Stimulated activated CD4-positive, alpha-beta T cell treated with anti-CD3 and anti-CD28 coated beads, Interleukin-4, amount 100 ng/mL, for 1 hour (primary cell): ENCODE data around the gene PRLH.

Source experiments
- DNase-seq: peaks from one replicate; pipeline ENCODE4 v3.0.0-alpha.2; 2020

The PRLH gene

DNA sequence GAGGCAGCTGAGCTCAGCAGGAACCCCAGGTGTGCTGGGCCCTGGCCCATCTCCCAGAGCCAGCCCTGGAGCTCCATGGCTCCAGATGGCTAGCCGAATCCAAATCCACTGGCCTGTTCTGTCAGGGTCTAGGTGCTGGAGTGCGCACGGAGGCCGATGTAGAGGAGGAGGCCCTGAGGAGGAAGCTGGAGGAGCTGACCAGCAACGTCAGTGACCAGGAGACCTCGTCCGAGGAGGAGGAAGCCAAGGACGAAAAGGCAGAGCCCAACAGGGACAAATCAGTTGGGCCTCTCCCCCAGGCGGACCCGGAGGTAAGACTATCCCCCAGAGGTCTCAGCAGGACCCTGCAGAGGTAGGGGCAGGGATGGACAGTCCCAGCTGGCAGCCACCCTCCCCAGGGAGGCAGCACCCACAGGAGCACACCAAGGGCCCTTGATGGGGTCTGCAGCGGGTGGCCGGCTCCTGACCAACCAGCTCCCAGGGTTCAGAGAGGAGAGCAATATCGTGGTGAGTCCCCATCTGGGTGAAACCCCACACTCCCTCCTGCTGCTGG lies 26.1 kb upstream of the PRLH start:
- no peak for DNase-seq

DNA sequence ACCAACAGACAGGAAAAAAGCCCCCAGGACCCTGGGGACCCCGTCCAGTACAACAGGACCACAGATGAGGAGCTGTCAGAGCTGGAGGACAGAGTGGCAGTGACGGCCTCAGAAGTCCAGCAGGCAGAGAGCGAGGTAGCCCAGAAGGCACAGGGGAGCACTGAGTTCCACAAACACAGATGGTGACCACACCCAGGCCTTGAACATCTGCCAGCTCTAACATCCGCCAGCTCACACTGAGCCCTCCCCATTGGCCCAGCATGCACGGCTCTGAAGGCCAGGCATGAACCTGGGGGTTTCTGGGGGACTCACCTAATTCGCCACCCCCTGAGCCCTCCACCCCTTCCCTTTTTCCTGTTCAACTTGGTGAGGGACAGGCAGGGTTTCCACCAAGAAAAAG lies 25.6 kb upstream of the PRLH start:
- no peak for DNase-seq

DNA sequence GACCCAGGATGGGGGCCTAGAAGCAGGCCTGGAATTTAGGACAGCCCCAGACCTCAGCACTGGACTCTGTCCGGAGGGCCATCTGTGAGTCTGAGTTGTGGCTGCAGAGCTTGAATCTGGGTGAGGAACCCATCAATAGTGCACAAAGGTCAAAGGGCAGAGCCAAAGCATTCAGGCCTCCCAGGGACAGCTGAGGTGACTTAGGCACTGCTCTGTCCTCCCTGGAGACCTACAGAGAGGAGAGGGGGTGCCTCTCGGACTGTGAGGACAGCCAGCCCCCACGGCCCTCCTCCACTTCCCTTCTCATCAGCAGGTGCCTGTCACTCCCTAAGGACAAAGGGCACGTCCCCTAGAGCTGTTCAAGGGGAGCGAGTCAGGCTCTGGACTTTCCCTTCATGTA lies 25.1 kb upstream of the PRLH start:
- no peak for DNase-seq

DNA sequence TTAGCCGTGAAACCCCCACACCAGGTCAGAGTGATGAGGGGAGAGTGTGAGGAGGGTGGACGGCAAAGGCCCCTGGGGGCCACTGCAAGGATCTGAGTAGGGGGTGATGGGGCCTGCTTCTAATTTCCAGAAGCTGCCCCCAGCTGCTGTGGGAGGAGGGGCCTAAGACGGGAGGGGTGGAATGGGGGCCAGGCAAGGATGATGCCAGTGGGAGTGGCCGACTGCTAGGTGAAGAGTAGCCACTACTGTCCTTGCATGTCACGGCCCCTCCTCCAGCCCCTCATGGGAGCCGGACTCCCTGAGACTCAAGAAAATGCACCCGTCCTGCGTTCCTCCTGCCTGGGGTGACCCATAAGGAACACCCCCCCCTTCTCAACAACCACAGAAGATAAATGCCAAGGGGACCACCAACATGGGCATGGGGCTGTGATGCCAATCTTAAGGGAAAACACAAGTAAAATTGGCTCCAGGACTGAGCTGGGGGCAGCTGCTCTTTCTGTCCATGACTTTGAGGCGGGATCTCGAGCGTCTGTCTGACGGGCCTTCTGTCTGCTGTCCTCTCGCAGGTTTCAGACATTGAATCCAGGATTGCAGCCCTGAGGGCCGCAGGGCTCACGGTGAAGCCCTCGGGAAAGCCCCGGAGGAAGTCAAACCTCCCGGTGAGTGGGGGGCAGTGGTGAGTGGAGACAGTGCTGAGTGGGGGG lies 24.2 kb upstream of the PRLH start:
- no peak for DNase-seq

DNA sequence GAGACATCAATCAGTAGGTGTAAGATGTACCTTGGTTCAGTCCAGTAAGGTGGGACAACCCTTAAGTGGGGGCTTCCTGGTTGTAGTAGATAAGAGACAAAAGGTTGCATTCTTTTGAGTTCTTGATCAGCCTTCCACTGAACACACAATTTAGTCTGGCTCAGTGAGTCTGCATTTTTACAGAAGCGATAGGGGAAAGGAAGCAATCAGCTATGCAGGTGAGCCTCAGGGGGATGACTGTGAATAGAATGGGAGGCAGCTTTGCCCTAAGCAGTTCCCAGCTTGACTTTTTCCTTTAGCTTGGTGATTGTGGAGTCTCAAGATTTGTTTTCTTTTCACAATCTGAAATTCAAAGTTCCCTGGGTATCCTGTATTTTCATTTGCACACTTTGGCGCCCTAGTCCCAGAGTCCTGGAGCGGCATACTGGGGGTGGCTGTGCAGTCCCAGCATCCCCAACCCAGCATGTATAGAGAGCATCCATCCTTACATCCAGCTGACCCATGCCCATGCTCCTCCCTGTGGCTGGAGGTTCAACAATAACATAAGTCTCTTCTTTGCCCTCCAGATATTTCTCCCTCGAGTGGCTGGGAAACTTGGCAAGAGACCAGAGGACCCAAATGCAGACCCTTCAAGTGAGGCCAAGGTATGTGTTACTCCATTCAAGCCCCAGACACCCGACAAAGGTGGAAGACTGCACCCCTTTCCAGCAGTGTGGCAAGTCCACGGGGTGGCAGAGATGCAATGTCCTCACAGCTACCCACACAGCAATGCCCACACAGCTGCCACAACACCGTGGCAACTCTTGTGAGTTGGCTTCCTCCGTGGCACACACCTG lies 20.1 kb upstream of the PRLH start:
- DNase-seq = no peak

DNA sequence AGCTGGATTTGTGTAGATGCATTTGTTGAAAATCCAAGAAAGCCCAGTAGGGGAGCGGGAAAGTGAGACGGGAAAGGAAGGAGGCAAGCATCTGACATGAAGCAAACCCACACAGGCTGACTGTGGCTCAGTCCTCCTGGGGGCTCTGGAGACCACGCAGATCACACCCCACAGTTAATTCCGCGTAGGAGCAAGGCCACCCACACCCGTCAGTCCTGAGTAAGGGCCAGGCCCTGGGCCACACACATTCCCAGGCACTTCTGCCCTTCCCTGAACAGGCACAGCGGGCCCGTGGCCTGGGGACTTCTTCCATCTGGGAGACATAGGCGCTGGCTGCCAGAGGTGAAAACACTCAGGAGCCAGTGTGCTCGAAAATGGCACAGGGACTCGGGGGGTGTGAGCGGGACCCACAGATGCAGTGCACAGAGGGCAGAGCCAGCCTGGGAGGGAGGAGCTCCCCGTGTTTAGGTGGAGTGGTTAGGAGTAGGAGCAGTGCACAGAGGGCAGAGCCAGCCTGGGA lies 19.4 kb upstream of the PRLH start:
- DNase-seq = no peak

DNA sequence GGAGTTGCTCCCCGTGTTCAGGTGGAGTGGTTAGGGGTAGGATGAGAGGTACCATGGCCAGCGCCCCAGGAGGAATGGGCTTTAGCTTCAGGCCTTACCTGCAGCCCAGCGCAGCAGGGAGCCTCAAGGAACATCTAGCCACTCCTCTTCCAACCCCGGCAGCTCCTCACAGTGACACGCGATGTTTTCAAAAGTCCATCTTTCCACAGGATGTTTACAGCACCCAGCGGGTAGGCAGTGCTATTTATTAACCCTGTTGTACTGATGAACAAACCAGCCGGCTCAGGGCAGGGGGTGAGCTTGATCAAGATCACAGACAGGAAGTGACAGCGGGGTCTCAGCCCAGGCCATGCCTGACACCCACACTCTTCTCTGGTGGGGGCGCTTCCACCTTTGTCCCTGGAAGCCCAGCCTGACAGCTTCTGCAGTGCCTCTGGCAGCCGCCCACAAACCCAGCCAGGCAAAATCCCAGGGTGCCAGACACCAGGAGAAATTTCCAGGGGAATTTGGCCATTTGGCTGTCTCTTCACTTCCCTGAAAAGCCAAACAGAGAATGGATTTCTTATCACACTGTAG lies 18.4 kb upstream of the PRLH start:
- DNase-seq = no peak

DNA sequence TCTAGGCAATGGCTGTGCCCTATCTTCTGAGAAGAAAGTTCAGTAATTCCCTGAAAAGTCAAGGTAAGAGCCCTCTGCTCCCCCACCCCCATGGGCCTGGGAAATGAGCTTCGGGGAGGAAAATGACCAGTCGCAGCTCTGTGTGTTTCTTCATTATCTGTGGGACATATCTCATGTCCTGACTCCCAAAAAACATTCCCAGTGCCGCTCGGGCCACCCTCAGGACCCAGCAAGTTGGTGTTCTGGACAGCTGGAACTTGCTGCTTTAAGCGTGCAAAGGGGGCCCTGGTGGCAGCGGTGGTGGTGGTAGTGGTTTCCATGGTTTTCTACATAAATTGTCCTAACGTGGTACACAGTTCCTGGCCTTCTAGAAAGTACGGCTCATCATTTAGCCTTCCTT lies 17.2 kb upstream of the PRLH start:
- no peak for DNase-seq

DNA sequence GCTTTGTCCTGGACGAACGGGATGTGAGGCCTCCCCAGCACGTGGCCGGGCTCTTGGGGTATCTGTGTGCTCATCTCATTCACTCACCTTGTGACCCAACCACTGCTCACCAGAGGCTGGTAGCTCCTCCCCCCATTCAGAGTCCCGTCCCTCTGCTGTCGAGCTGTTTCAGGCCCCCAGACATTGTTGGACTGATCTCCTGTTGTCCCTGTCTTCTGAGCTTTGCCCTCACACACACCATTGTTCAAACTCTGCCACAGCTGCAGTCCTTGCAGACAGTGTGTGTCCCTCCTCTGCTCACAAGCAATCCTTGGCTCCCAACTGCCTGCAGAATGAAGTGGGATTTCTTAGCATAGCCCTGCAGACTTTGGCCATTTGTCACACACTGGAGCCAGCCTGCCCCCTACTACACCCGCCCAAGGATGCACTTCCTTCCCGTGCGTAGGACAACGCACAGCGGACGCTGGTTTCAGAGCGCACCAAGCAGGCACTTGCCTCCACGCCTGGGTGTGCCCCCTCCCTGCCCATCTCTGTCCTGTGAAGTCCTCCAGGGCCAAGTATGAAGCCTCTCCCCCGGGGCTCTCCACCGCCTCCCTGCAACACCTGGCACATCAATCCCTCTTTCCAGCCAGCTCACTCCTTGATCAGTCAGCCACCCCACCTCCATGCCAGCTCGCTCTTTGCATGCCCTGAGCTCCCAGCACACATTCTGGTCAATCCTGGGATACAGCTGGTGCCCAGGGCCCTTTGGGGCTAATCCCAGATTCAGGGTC lies 16.5 kb upstream of the PRLH start:
- DNase-seq = no peak

DNA sequence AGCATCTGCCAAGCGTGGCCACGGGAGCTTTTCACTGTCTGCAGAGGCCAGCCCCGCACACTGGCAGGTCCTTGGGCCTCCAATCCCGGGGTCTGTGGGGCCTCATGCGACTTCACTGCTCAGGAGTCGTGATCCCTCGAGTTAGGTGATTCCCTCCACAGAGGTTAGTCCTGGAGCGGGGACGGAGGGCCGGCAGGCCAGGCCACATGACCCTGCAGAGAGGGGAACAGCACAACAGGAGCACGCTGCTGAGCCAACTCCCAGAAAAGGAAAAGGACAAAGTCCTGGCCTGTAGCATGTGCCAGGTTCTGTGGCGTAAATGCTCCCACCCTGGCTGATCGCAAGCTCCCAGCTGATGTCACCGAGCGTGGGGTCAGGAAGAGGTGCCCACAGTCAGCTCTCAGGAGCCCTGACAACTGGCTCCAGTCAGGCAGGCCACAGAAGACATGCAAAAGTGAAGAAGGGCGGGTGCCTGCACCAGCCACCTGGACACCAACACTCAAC lies 15.3 kb upstream of the PRLH start:
- DNase-seq = no peak

DNA sequence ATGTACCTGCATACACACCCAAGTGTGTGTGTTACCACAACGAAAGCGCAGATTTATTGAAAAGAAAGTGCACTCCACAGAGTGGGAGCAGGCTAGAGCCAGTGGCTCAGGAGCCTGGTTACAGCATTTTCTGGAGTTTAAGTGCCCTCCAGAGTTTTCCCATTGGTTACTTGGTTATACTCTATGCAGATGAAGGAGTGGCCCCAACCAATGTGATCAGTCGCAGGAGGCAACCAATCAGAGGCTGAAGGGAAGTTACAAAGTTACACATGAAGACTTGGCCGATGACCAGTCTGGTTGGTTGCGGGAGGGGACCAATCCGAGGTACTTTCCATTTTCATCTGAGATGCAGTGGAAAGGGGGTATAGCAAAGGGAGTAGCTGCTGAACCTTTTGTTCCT lies 13.5 kb upstream of the PRLH start:
- no peak for DNase-seq

DNA sequence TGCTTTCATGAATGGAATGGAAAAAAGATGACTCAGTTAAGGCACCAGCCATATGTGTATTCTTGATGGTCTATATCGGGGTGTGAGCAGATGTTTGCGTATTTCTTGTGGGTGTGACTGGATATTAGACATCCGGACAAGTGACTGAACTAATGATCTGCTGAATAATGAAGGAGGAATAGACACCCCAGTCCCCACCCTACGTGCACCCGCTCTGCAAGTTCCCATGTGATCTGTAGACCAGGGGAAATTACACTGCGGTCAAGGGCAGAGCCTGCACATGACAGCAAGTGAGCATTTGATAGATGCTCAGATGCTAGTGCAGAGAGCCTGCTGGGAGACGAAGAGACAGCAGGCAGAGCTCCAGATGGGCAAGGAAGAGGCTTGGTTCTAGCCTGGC lies 12.4 kb upstream of the PRLH start:
- no peak for DNase-seq

DNA sequence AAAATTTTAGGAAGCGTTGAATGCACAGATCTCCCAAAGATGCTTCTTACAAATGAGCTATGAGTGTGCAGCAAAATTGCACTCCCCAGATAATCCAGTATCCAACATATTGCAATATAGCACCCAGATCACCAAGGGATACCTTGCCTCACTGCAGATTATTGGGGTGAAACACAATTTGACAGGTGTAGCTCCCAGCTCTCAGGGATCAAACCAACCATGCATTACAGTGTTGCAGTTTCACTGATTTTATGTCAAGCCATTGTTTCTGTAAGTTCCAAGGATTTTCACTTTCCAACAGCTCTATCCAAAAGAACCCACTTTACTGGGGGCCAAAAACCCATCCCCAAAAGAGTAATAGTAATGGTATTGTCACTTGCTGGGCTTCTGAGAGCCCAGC lies 10.8 kb upstream of the PRLH start:
- no peak for DNase-seq

DNA sequence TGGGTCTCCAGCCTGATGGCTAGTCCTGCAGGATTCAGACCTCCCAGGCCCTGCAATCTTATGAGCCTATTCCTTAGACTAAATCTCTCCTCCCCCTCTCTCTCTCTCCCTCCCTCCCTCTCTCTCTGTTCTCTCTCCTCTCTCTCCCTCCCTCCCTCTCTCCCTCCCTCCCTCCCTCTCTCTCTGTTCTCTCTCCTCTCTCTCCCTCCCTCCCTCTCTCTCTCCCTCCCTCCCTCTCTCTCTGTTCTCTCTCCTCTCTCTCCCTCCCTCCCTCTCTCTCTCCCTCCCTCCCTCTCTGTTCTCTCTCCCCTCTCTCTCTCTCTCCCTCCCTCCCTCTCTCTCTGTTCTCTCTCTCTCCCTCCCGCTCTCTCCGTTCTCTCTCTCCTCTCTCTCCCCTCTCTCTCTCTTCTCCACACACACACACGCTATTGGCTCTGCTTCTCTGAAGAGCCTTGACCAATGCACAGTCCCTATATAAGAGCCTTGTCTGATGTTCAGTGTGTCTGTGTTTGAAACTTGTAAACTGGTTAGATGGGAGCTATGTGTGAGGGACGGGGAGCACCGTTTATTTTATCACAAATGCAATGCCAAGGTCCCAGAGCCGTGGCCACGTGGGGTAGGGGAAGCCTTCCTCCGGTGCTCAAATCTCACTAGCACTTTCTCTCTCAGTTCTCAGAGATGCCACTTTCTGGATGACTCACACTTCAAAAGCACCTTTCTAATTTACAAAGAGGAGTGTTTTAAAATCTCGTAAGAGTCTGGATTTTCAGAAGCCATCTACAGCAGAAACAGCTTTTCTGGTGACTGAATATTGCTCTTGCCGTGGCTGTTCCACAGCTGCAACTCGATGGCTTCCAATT lies 9.4 kb upstream of the PRLH start:
- DNase-seq = peak; percentile 58

DNA sequence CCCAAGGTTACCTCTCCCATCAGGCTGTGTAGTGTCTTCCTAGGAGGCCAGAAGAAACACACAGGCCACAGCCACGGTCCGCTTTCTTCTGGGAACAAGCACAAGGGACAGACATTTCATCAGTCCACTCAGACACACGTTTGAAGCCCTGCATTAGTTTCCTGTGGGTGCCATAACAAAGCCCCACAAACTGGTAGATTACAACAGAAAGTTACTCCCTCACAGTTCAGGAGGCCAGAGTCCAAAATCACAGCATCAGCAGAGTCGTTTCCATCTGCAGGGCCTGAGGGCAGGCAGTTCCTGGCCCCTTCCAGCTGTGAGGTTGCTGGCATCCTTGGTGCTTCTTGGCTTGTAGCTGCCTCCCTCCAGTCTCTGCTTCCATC lies 8.8 kb upstream of the PRLH start:
- no peak for DNase-seq

DNA sequence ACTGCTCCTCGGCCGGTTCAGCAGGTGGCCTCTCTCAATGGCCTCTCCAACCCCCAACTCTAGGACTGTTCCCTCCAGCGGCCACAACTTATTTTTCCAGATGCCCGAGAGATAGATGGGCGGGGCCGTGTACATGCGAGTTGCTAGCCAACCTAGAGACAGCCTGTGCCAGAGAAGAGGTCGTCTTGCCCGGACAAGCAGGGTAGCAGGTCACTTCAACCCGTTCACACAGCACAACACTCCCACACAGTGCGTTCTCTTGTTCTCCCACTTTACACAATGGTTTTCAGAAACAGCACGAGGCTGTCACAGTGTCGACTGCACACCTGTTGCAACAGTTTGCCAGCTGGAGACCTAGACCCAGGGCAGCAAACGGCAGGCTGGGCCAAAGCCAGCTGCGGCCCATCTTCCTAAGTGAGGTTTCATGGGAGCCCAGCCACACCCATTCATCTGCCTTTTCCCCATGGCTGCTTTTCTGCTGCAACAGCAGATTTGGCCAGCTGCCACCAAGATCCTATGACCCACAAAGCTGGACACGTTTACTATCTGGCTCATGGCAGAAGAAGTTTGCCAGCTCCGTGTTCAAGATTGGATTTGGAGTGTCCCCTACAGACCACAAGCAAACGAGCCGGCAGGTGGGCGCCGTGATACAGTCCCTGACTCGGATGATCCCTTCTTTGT lies 7.3 kb upstream of the PRLH start:
- no peak for DNase-seq

DNA sequence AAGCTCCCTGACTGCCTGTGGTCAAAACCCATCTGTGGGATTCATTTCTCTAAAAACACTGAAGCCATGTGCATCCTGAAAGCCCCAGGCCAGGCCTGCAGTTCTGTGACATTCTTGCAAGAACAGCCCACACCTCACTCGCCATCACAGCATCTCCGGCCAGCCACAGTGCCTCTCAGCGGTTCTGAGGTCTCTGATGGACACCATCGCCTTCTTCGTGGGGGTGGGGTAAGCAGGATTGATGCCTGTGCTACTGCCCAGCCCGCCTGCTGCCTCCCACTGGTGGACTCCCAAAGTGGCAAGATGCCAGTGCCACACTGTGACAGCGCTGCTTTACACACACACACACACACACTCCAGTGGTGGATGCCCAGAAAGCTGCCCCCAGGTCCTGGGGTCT lies 5.2 kb upstream of the PRLH start:
- no peak for DNase-seq

DNA sequence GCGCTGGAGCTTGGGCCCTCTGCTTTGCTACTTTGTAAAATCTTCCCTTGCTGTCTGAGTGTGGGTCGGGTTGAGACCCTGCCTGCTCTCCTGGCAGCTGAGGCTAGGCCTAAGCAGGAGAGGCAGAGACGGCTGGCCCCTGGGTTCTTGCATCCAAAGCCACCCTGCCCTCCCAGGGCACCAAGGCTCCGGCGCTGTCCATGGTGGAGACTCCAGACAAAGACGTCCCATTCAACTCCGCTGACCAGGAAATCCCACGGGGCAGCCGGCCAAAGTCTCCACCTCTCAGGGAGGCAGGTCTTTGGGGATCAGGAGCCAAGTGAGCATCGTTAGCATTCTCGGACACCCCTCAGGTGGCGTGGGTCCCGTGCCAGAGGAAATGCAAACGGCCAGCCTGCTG lies 2.6 kb upstream of the PRLH start:
- DNase-seq = no peak

DNA sequence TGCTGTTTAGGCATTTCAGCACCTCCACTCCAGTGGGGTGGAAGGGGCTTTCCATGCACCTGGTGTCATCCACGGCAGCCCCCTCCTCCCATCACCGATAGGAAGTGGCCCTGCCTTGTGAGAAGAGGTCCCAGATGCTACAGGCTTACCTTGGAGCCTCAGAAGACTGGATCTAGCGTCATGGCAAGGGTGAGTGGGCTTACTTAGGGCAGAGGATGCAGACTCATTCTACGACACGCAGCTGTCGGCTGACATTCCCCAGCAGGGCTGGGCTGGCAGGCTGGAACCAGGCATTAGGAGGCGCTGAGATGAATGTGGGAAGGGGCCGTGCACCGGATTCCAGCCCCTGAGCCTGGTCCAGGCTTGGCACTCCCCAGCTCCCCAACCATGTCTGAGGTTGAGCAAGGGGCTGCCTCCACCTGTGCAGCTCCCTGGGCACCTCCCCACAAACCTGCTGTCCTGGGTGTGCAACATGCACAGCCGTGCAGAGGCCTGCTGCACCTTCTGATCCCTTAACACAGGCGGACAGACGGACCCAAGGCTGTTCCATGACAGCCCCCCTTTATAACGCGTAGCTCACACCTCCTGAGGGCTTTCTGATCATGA lies 1.7 kb upstream of the PRLH start:
- DNase-seq = no peak

DNA sequence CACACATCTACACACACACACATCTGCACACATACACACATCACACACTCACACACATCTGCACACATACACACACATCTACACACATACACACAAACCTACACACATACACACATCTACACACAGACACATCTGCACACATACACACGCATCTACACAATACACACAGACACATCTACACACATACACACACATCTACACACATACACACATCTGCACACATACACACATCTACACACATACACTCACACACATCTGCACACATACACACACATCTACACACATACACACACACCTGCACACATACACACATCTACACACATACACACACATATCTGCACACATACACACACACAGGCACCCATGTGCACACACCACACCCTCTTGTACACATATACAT lies 400 bp upstream of the PRLH start:
- no peak for DNase-seq
